H9 (cell line): ENCODE results near the gene FZD2. TPM values are rescaled to one million over a fixed set of nuclear protein-coding genes. Genes with fewer than 3 reads are reported as not detected.

Experiments used
- DNase-seq: peaks from one replicate; pipeline ENCODE4 v3.0.0-alpha.2; 2017
- H2AFZ ChIP-seq: one replicate; pipeline ENCODE4 v1.6.1; 2013; ENCODE audit warnings: mild to moderate bottlenecking, low read length, control low read depth, moderate library complexity
- H2AK5ac ChIP-seq: 2 replicates; pipeline ENCODE4 v1.6.1; 2013; ENCODE audit warnings: low read length, control low read depth, mixed read lengths; ENCODE audit not compliant: insufficient read length
- H2BK120ac ChIP-seq: one replicate; pipeline ENCODE4 v1.6.1; 2013; ENCODE audit warnings: low read depth, mild to moderate bottlenecking, low read length, control low read depth, inconsistent platforms; ENCODE audit not compliant: poor library complexity, severe bottlenecking
- H2BK12ac ChIP-seq: 2 replicates; pipeline ENCODE4 v1.6.1; 2013; ENCODE audit warnings: low read length, control low read depth, mixed read lengths, low read depth; ENCODE audit not compliant: insufficient read length
- H2BK15ac ChIP-seq: 2 replicates; pipeline ENCODE4 v1.6.1; 2013; ENCODE audit warnings: low read depth, low read length, control low read depth
- H2BK20ac ChIP-seq: one replicate; pipeline ENCODE4 v1.6.1; 2013; ENCODE audit warnings: low read depth, mild to moderate bottlenecking, low read length, control low read depth, inconsistent platforms; ENCODE audit not compliant: poor library complexity, severe bottlenecking
- H2BK5ac ChIP-seq: 2 replicates; pipeline ENCODE4 v1.6.1; 2013; ENCODE audit warnings: low read length, control low read depth, mixed read lengths; ENCODE audit not compliant: insufficient read length
- H3K14ac ChIP-seq: 2 replicates; pipeline ENCODE4 v1.6.1; 2013; ENCODE audit warnings: low read length, control low read depth; ENCODE audit not compliant: insufficient read depth
- H3K18ac ChIP-seq: 2 replicates; pipeline ENCODE4 v1.6.1; 2013; ENCODE audit warnings: low read depth, mild to moderate bottlenecking, mixed read lengths, low read length, control low read depth; ENCODE audit not compliant: insufficient read length
- H3K23ac ChIP-seq: 2 replicates; pipeline ENCODE4 v1.6.1; 2013; ENCODE audit warnings: low read length, control low read depth, mixed read lengths, low read depth; ENCODE audit not compliant: insufficient read length
- H3K23me2 ChIP-seq: 2 replicates; pipeline ENCODE4 v1.6.1; 2013; ENCODE audit warnings: low read depth, mild to moderate bottlenecking, mixed read lengths, low read length, control low read depth; ENCODE audit not compliant: insufficient read length, poor library complexity, severe bottlenecking
- H3K27ac ChIP-seq: 2 replicates; pipeline ENCODE4 v1.5.1; 2013; ENCODE audit warnings: low read length, control low read depth, mixed read lengths, low read depth; ENCODE audit not compliant: insufficient read length
- H3K27me3 ChIP-seq: 2 replicates; pipeline ENCODE4 v1.6.1; 2013; ENCODE audit warnings: low read length, control low read depth, inconsistent platforms; ENCODE audit not compliant: insufficient read depth
- H3K4ac ChIP-seq: 2 replicates; pipeline ENCODE4 v1.6.1; 2013; ENCODE audit warnings: low read depth, mild to moderate bottlenecking, control low read depth, inconsistent platforms, low read length, moderate library complexity
- H3K4me1 ChIP-seq: 2 replicates; pipeline ENCODE4 v1.6.1; 2013; ENCODE audit warnings: low read length, control low read depth, inconsistent platforms; ENCODE audit not compliant: insufficient read depth
- H3K4me2 ChIP-seq: 2 replicates; pipeline ENCODE4 v1.6.1; 2013; ENCODE audit warnings: low read length, control low read depth, mixed read lengths; ENCODE audit not compliant: insufficient read length, insufficient read depth
- H3K56ac ChIP-seq: 2 replicates; pipeline ENCODE4 v1.6.1; 2013; ENCODE audit warnings: low read depth, mild to moderate bottlenecking, mixed read lengths, low read length, control low read depth; ENCODE audit not compliant: insufficient read length
- H3K79me1 ChIP-seq: 2 replicates; pipeline ENCODE4 v1.6.1; 2013; ENCODE audit warnings: low read depth, mild to moderate bottlenecking, moderate library complexity, low read length, control low read depth, inconsistent platforms; ENCODE audit not compliant: insufficient read depth, poor library complexity, severe bottlenecking
- H3K79me2 ChIP-seq: 2 replicates; pipeline ENCODE4 v1.6.1; 2013; ENCODE audit warnings: low read length, control low read depth, inconsistent platforms; ENCODE audit not compliant: insufficient read depth
- H3K9ac ChIP-seq: 2 replicates; pipeline ENCODE4 v1.6.1; 2013; ENCODE audit warnings: low read length, control low read depth, mixed read lengths; ENCODE audit not compliant: insufficient read length; ENCODE audit errors: extremely low read depth
- H3K9me3 ChIP-seq: one replicate; pipeline ENCODE4 v1.6.1; 2013; ENCODE audit warnings: low read depth, low read length, inconsistent platforms; ENCODE audit not compliant: control insufficient read depth
- H3T11ph ChIP-seq: one replicate; pipeline ENCODE4 v1.6.1; 2013; ENCODE audit warnings: mild to moderate bottlenecking, low read length, control low read depth, inconsistent platforms
- H4K20me1 ChIP-seq: one replicate; pipeline ENCODE4 v1.6.1; 2013; ENCODE audit not compliant: control insufficient read depth, insufficient read length, insufficient read depth
- H4K5ac ChIP-seq: 2 replicates; pipeline ENCODE4 v1.6.1; 2013; ENCODE audit warnings: low read depth, mild to moderate bottlenecking, mixed read lengths, low read length, control low read depth; ENCODE audit not compliant: insufficient read length
- H4K8ac ChIP-seq: replicated peaks from 2 replicates; pipeline ENCODE4 v1.6.1; 2013; ENCODE audit warnings: low read length, control low read depth, mixed read lengths, low read depth; ENCODE audit not compliant: insufficient read length
- H4K91ac ChIP-seq: 2 replicates; pipeline ENCODE4 v1.6.1; 2013; ENCODE audit warnings: low read depth, mild to moderate bottlenecking, moderate library complexity, mixed read lengths, low read length, control low read depth; ENCODE audit not compliant: insufficient read length
- H3K27ac Mint-ChIP-seq, 3 experiments: 2 replicates in 2 of 3; 3 replicates in 1 of 3; pipeline ENCODE4 v1.8.0; 2020 to 2021; ENCODE audit warnings: mixed read lengths in 3 of 3, mild to moderate bottlenecking in 1 of 3, moderate library complexity in 1 of 3
- H3K27me3 Mint-ChIP-seq: 2 replicates; pipeline ENCODE4 v1.8.0; 2021; ENCODE audit warnings: low read depth, mild to moderate bottlenecking, moderate library complexity, mixed read lengths
- H3K36me3 Mint-ChIP-seq, 3 experiments: 2 replicates in 2 of 3; 3 replicates in 1 of 3; pipeline ENCODE4 v1.8.0; 2020 to 2021; ENCODE audit warnings: low read depth in 3 of 3, mixed read lengths in 3 of 3; ENCODE audit not compliant: insufficient read depth in 1 of 3
- H3K4me1 Mint-ChIP-seq, 2 experiments: 2 replicates each; pipeline ENCODE4 v1.8.0; 2020; ENCODE audit warnings: mixed read lengths in 2 of 2
- H3K4me3 Mint-ChIP-seq, 2 experiments: 2 replicates in 1 of 2; 3 replicates in 1 of 2; pipeline ENCODE4 v1.8.0; 2020 to 2021; ENCODE audit warnings: mild to moderate bottlenecking in 2 of 2, mixed read lengths in 2 of 2, moderate library complexity in 1 of 2
- H3K9me3 Mint-ChIP-seq, 2 experiments: 2 replicates in 1 of 2; 3 replicates in 1 of 2; pipeline ENCODE4 v1.8.0; 2020; ENCODE audit warnings: mild to moderate bottlenecking in 2 of 2, mixed read lengths in 2 of 2, moderate library complexity in 1 of 2
- CTCF ChIP-seq: fragments of 200-600 bp; sonication (generic); conservative IDR thresholded peaks from 3 replicates; pipeline ENCODE4 v1.8.0; 2021; ENCODE audit warnings: antibody characterized with exemption, mild to moderate bottlenecking
- WGBS: extraction: QIAGEN DNeasy Blood & Tissue Kit; methylation state at CpG from one replicate; pipeline ENCODE4 v1.1.7; 2013; ENCODE audit warnings: missing lambda C conversion rate, low lambda C conversion rate, mixed read lengths; ENCODE audit not compliant: insufficient read length; ENCODE audit errors: extremely low coverage; 5-methylcytosine and 5-hydroxymethylcytosine counted together
- total RNA-seq: library from RNA; stranded (reverse); gene quantifications from 2 replicates; pipeline ENCODE4 v1.2.1, GENCODE V29; 2021

Gene FZD2
- total RNA-seq, 1 experiment from 2014 or later, result 18.2 TPM

- no peak for DNase-seq
These were observed 27.4 kb upstream of the FZD2 start for GRCh38 chr17:44529864-44530263.

More at GRCh38 chr17:44529864-44530263, 27.4 kb upstream of the FZD2 start:
- peaks cover 24 to 25% of the 10 kb centered on the region in 2 experiments for H3K9me3 Mint-ChIP-seq
- no peak overlapping the region for H3K18ac ChIP-seq
- H2BK120ac ChIP-seq, result no peak overlapping the region
- H4K91ac ChIP-seq, result no peak overlapping the region
- TF ChIP-seq CTCF, result no peak
- no peak overlapping the region for H2AK5ac ChIP-seq
- no peak overlapping the region for H3K4ac ChIP-seq
- H4K8ac ChIP-seq, result no peak overlapping the region
- WGBS, result no CpG with 5 or more reads among the region's 3 CpGs
- peaks cover 5 to 12% (median 7%) of the 10 kb centered on the region in 3 experiments; a peak in 6 of 7 replicates for H3K36me3 Mint-ChIP-seq
- no peak overlapping the region for H3K23ac ChIP-seq
- H3K4me1 ChIP-seq, result no peaks in the 10 kb centered on the region; the same call in 1 of the 2 replicates
- H3K27ac Mint-ChIP-seq, result no peak overlapping the region
- H3K4me2 ChIP-seq, result no peak overlapping the region
- no peak overlapping the region for H2BK12ac ChIP-seq
- H2BK15ac ChIP-seq, result no peak overlapping the region
- no peak overlapping the region for H4K5ac ChIP-seq
- peaks cover 10 to 11% of the 10 kb centered on the region in 2 experiments for H3K4me1 Mint-ChIP-seq
- no peaks in the 10 kb centered on the region for H4K20me1 ChIP-seq
- no peaks in the 10 kb centered on the region for H3K79me2 ChIP-seq
- H3K79me1 ChIP-seq, result no peaks in the 10 kb centered on the region
- H3K27me3 ChIP-seq, result no peaks in the 10 kb centered on the region
- H3K14ac ChIP-seq, result no peak overlapping the region
- no peak overlapping the region for H2AFZ ChIP-seq
- H3K27me3 Mint-ChIP-seq, result peaks cover 27% of the 10 kb centered on the region
- H3K4me3 Mint-ChIP-seq, result no peak overlapping the region
- no peaks in the 10 kb centered on the region for H3K23me2 ChIP-seq
- no peak overlapping the region for H2BK5ac ChIP-seq
- H2BK20ac ChIP-seq, result no peak overlapping the region
- no peak overlapping the region for H3K27ac ChIP-seq
- H3K9ac ChIP-seq, result no peak overlapping the region
- no peak overlapping the region for H3T11ph ChIP-seq
- no peak overlapping the region for H3K56ac ChIP-seq
- H3K9me3 ChIP-seq, result no peaks in the 10 kb centered on the region
